Muscle of arm (tissue), 12 donors: ENCODE measurements around the gene RGPD4. TPM values are rescaled to one million over a fixed set of nuclear protein-coding genes. Genes with fewer than 3 reads are reported as not detected.

Experiments
- DNase-seq: peaks from one replicate; pipeline ENCODE4 v3.0.0-alpha.2; 2013
- polyA plus RNA-seq, 12 donors: library from polyadenylated mRNA; unstranded; fragments of 120-200 nt; gene quantifications; one replicate each; pipeline ENCODE4 v1.2.1, GENCODE V29; 2013; ENCODE audit not compliant: insufficient read length in 12 of 12

The RGPD4 gene
- polyA plus RNA-seq, 12 donors, result 0.04 to 0.11 (median 0.09) TPM; not detected in 4

DNA sequence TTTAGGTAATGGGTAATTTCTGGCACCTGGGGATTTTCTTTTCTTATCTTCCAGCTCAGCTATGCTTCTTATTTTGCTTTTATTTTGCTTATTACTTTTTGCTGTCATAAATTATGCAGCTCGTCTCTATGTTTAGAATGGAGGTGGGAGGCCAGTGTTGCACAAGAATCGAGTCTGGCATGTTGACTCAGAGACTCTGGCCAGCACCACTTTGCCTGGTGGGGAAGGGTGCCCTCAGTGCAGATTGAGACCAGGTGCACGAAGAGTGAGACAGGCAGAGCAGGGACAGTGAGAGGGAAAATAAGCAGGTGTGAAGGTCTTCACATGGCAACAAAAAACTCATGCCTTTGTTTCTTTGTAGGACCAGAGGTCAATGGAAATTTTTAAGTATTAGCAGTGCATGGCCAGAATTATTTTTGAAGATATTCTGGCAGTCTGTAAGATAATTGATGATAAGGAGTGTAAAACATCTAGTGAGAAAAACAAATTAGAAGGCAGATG, 100.4 kb downstream of the RGPD4 start:
- no peak for DNase-seq

GRCh38 chr2:107931412-107931811, 104.7 kb downstream of the RGPD4 start:
- DNase-seq, result peak; percentile 39

GRCh38 chr2:107932488-107932887, 105.8 kb downstream of the RGPD4 start:
- peak; percentile 79 for DNase-seq

- peak; percentile 41 for DNase-seq
Measured at GRCh38 chr2:107932979-107933378, 106.3 kb downstream of the RGPD4 start.

DNA sequence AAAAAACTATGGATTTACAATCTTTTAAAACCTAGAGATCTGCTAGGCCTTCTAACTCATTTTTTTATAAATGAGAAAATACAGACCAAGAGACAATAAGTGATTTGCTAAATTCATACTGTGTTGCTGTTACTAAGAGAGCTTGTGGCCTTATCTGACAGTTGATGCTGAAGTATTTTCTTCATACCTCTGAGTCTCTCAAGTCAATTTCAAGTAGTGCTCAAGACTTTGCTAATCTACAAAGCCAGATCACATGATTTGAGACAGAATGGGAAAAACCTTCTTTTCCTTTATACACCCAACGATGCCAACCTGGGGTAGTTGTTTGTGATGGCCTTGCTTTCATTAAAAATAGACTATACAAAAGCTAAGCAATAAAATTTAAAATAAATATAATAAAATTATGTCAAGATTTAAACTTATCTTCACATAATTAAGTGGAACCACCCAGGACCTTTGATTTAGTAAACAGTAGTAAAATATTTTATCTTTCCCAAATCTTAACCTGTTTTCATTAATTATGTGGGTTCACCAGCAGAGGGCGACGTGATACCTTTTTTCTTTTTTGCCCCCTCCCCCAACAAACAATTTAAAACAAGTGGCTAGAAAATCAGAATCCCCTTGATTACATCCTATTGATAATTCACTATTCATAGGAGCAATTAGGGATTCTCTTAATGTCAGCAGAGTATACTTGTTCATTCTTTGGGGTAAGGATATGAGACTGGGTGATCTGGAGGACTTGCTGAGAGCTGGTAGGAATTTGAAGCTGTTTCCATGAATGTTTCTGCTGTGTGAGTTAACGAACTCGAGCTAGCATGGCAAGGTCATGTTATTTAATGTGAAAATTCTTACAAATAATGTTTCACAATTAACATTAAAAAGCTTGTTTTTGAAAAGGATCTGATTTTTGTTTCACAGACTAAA, 110.0 kb downstream of the RGPD4 start:
- no peak for DNase-seq

Other genes with a start within 250 kb of the RGPD4 start
- under 1 TPM in 10 of 12 donors, not detected in 2; 0.05 to 0.44 (median 0.14) TPM for gene SLC5A7, start 159.6 kb downstream of the RGPD4 start, polyA plus RNA-seq